GM19452 (cell line): ENCODE measurements around the gene SEPTIN2.
"Not testable (repeated sequence)": the region's sequence is repeated elsewhere in the genome, so short reads cannot be mapped to it uniquely, and the experiment has no call there.

ENCODE experiments used
- ATAC-seq: cut with Tn5 transposase; IDR thresholded peaks from one replicate; pipeline ENCODE4 v1.9.1; 2021; ENCODE audit not compliant: unreplicated experiment

Gene SEPTIN2

DNA sequence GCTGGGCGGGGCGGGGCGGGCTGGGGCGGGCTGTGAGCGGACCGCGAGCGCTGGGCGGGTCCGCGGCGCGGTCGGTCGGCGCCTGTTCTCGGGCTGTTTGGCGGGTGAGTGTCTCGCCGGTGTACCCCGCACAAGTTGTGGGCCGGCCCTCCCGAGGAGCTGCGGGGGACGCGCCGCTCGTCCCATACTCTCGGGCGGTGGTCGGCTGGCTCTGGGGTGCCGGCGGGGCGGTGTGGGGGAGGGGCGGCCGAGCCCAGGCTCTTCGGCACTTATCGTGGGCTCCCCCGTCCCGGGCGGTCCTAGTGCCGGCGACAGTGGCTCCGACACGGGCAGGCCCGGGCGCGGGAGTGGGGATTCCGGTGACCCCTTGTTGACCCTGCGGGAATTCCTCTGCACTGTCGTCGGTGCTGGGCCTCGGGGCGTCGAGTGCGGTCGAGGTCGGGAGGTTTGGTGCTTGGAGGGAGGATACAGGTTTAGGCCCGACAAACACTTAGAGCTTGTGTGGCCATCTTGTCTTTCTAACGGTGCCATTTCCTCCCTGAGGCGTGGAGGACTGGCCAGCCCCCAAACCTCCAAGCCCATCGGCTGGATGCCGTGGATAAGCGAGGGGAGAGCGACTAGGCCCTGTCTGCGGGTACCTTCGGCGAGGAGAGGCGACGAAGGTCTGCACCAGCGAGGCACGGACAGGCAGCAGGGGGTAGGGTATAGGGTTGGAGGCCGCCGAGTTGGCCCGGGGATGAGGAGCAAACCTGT lies at the start of gene SEPTIN2:
Gene SEPTIN2, plus strand, starts transcription at position 47 of the 753 bp plus-strand sequence. CDS start 8,308 bp downstream, outside the sequence.
- ATAC-seq: peak; percentile 36

- ATAC-seq: no peak
These were observed 48.3 kb upstream of the SEPTIN2 start for GRCh38 chr2:241267249-241268067.

DNA sequence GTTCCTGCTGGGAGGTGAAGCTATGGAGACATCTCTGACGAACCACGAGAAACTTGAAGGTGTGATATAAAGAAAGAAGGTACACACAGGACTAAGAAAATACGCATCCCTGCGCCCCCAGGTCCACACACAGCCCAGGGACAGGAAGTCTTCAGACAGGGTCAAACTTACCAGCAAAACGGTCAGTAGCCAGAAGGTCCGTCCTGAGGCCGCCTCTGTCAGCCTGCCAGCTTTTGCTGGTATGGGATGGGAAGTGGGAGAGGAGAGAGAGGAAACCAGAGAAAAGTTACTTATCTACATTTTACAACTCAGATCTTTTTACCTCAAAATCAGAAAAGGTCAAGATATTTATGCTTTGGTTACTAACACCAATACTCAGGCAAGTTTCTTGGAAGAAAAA lies 47.4 kb upstream of the SEPTIN2 start:
- ATAC-seq: no peak

DNA sequence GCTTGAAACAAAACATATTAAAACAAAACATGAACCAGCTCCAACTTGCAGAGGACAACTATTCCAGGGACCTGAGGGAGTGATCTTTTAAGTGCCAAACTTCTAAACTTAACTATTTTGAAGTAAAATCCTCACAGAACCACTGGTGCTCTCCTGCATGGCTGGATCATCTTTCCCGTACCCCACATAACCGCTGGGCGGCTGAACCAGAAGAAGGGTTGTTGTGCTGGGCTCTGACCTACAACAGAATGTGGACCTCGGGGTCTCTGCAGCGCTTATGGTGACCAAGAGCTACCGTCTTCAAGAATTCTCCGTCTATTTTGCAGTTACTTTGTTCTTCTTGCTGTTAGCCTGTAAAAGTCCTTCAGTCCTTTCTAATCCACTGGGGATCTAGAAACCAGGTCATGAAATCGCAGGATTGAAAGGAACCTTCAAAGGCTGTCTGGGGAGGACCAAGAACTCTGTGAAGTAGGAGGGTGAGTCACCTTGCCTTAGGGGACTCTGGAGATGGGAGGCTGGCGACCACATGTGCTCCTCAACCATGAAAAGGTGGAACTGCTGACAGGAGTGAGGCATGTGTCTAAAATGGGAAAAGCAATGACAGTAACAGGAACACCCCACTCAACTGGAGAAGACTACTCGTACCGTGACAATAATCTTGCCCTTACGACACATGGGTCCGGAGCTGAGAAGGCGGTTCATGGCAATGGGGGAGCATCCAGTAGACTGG lies 46.8 kb upstream of the SEPTIN2 start:
- no peak for ATAC-seq

- no peak for ATAC-seq
These were observed 45.8 kb upstream of the SEPTIN2 start for GRCh38 chr2:241269707-241270520.

DNA sequence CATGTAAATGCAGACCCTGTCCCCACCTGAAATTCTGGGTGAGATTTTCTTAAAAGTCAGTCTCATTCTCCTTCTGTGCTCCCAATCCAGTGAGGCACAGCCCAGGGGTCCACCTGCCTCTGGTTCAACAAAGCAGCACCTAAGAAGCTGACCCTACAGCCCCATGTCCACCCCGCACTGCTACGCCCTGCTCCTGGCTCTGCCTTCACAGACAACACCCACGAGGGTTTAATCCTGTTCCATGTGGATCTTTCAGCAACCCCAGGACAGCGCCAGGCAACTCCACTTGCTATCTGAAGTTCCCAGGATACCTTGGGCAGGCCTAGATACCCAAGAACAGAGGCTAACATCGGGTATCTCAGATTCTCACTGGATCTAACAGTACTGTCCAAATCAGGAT lies 45.2 kb upstream of the SEPTIN2 start:
- no peak for ATAC-seq

GRCh38 chr2:241271706-241272302 lies 43.9 kb upstream of the SEPTIN2 start:
- peak; percentile 43 for ATAC-seq

DNA sequence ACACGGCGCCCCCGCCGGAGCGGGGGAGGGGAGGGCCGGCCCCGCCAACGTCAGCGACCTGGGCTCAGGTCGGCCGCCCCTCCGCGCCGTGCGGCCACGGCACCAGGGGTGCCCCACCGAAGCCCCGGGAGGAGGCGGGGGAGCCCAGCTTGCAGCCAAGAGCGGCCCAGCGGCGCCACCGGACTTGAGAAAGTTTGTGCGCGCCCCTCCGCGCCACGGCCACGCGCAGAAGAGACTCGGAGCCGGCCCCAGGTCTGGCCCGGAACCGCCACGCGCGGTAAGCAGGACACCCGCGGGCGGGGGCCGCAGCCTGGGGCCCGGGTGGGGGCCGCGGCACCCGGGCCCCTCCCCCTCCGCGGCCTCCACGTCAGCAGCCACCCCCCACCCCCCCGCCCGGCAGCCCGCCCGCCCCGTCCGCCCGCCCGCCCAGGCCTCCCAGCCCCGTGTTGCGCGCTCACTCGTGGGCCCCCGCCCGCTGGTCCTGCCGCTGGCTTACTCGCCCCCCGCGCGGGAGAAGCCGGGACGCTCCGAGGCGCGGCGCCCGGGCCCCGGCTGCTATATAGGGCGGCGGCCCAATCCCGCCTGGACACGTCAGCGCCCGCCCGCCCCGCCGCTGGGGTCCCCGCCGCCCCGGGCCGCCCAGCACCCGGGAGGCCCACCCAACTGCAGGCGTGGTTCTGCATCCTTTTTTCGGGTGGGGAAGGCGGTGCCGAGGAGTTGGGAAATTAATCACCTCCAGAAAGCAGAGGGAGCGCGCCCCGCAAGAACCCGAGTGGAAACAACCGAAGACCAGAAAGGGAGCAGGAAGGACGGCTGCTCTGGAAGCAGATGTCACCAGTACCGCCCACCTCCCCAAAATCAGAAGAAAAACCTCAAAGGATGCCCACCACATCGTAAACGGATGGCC lies 43.2 kb upstream of the SEPTIN2 start:
- ATAC-seq: peak; percentile 51

DNA sequence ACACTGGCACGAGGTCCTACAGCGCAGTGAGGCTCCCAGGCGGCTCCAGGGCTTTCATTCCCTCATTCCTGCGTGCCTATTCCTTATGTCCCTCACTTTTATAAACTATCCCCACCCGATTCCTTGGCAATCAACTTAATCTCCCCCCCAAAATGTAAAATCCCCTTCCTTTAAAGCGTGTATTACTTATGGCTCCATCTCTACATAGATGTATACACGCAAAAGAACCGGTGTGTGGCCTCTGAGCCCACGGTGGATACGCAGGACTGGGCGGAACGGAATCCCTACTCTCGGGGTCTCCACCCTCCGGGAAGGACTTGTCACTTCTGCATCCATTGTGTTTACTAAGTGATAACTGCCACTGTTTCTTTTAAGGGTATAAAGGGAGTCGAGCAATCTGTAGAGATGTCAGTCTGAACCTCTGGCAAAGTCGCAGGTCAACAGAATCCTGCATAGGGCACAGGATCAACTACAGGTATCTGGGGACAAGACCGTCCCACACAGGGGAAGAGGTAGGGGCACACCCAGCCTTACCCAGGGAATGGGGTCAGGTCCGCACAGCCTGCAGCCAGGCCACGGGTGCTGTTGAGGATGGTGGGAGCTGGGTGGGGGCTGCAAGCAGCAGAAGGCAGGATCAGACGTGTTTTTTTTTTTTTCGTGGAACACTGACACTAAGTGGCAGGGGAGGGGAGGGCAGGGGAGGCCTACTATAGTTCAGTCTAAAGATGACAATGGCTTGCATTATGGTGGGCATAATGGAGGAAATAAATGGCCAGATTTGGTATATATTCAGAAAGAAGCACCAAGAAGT lies 42.3 kb upstream of the SEPTIN2 start:
- ATAC-seq: no peak

DNA sequence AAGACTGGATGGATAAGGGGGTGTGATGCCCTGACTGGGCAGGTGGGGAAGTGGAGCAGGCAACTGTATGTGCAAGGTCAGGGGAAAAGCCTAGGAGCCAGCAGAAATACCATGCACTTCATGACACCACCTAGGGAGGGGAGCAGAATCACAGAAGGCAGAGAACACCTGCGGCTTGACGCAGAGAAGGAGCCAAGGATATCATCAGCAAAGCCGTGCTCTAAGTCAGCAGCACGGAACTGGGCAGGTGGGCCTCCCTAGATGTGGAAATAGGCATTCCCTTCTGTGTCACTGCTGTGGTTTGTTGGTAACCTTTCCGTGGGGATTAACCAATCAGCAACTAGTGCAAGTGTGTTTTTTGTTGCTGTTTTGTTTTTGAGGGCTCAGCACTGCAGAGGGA lies 41.6 kb upstream of the SEPTIN2 start:
- ATAC-seq: no peak

DNA sequence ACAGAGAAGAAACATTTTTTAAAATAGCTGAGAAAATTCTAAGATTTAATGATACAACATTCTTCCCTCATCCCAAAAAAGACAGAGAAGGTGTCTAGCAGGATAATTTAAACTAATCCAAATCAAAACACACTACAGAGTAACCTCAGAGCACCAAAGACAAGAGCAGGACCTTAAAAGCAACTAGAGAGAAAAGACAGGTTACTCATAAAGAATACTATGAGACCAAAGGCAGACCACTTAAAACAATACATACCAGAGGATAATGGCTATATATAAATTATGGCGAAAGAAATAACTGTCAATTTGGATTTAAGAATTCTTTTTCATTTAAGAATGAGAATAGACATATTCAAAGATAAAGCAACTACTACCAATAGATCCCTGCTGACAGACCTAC lies 40.2 kb upstream of the SEPTIN2 start:
- no peak for ATAC-seq

DNA sequence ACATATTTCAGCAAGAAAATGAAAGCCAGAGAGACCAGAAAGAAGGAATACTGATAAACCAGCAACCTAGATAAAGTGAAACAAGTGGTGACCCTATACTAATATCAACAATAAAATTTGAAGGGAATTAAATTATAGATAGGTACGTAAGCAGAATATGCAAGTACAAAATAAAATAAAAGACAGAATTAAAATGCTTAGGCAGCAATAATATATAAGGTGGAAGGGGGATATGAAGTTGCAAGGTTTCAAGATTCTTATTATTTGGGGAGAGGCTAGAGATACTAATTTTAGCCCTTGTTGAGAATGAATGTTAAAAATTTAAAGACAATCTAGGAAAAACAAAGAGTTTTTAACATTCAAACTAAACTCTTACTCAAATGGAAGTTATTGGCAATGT lies 39.8 kb upstream of the SEPTIN2 start:
- ATAC-seq: no peak

DNA sequence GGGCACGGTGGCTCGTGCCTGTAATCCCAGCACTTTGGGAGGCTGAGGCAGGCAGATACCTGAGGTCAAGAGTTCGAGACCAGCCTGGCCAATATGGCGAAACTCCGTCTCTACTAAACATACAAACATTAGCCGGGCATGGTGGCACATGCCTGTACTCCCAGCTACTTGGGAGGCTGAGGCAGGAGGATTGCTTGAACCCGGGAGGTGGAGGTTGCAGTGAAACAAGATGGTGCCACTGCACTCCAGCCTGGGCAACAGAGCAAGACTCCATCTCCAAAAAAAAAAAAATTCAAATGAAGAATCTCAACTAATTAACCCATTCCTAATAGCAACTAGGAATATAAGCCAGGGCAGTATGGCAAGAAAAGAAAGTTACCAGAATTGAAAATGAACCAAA lies 37.4 kb upstream of the SEPTIN2 start:
- ATAC-seq: not testable (repeated sequence)

- ATAC-seq: no peak
These were observed 36.3 kb upstream of the SEPTIN2 start for GRCh38 chr2:241279413-241279812.

GRCh38 chr2:241279828-241280227 lies 35.9 kb upstream of the SEPTIN2 start:
- no peak for ATAC-seq

DNA sequence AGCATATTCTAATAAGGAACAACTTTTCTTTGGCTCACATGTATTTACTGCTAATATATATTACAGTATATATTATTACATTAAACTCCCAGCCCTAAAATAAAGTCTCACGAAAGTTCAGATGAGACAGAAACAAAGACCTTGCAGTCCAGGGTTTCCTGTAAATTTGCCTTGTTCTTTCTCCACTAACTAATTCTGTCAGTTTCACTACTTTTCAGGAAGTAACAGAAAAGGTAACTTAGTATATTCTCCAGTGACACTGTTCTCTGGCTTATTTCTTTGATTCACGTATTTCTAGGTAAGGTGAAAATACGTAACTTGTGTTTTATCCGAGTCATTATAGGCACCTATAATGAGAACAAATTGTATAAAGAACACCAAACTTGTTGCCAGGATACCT lies 35.4 kb upstream of the SEPTIN2 start:
- ATAC-seq: no peak

DNA sequence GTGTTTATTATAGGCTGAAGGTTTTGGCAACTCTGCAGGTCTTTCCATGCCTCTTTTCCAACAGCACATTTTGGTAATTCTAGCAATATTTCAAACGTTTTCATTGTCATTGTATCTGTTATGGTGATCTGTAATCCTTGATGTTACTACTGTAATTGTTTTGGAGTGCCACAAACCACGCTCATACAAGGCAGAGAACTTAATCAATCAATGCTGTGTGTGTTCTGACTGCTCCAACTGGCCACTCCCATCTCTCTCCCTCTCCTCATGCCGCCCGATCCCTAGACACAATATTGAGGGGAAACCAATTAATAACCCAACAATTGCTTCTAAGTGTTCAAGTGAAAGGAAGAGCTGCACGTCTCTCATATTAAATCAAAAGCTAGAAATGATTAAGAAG lies 33.2 kb upstream of the SEPTIN2 start:
- ATAC-seq: no peak

DNA sequence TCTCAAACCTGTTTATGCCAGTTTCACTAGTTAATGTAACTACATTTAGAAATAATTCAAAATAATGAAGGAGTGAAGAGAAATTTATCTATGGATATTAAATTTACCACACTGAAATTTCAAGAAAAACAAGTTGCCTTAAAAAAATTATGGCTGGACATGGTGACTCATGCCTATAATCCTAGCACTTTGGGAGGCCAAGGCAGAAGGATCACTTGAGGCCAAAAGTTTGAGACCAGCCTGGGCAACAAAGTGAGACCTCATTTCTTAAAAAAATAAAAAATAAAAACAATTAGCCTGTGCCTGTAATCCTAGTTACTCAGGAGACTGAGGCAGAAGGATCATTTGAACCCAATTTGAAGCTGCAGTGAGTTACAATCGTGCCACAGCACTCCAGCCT lies 30.1 kb upstream of the SEPTIN2 start:
- no peak for ATAC-seq
